ENCODE results near the gene HDGF.

HDGF gene

DNA sequence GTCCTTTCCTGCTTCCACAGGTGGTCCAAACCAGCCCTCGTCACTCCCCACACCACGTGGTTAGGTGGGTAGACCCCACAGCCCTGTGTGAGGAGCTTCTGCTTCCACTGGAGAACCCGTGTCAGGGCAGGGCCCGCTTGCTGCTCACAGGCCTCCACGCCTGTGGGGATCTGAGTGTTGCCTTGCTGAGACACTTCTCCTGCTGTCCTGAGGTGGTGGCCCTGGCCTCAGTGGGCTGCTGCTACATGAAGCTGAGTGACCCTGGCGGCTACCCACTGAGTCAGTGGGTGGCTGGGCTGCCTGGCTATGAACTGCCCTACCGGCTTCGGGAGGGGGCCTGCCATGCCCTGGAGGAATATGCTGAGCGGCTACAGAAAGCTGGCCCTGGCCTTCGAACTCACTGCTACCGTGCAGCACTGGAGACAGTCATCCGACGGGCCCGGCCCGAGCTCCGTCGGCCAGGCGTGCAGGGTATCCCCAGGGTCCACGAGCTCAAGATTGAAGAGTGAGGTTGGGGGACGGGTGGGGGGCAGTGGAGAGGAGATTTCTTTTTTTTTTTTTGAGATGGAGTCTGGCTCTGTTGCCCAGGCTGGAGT, 17.4 kb downstream of the HDGF start:
- no peak for FAIRE-seq
- TF ChIP-seq SPI1 (IDR thresholded peaks at IDR 0.05; ENCODE audit: low read depth, low read length) (no peak), TAF1 (IDR thresholded peaks at IDR 0.05; ENCODE audit: low read depth, low read length) (no peak), POLR2AphosphoS5 (IDR thresholded peaks at IDR 0.05; ENCODE audit: low read depth, low read length) (no peak), POLR2A (IDR thresholded peaks at IDR 0.05; ENCODE audit: low read depth, low read length) (no peak), PAX5 (IDR thresholded peaks at IDR 0.05; ENCODE audit: insufficient read depth, low read length, severe bottlenecking) (no peak), POU2F2 (IDR thresholded peaks at IDR 0.05; ENCODE audit: low read depth, low read length) (no peak)
- DNase-seq (ENCODE audit: insufficient read length, low spot score), result no peak

DNA sequence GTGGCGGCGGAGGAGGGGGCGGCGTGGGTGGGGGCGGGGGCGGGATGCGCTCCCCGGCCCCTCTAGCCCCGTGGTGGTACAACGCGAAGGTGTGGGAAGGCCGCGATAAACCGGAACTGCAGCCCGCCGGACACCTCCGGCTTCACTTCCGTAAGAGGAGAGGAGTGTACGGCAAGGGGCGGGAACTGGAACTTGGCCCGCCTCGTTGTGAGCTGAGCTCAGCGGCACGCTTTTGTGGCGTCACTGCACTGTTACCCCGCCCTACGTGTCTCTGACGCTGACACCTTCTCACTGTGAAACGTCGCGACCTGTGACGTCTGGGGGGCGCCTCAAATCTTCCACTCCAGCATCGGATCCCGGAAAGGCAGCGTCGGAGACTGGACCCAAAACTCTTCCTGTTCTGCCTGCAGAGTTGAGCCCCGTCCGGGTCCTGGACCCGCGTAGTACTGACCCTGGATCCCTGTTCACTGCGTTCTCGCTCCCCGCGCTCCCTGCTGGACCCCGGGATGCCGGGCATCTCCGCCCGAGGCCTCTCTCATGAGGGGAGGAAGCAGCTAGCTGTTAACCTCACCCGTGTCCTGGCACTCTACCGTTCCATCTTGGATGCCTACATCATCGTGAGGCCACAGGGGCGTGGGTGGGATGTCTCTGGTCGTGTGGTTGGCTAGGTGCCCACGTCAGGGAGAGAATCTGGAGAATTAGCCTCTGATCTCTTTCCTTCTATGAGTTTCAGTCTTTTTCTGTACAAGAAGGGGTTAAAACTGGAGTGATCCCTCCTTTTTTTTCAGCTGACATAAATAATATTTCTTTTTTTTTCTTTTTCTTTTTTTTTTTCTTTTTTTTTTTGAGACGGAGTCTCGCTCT, 22.6 kb downstream of the HDGF start, which contains the start of gene ISG20L2:
TSS of gene ISG20L2 (minus strand) at position 168 of the 864 bp plus-strand sequence. CDS start 1,114 bp downstream, outside the sequence.
- peak; percentile 88 for DNase-seq (ENCODE audit: insufficient read length, low spot score)
- peak; percentile 84 for TF ChIP-seq POLR2AphosphoS5 (IDR thresholded peaks at IDR 0.05; ENCODE audit: low read depth, low read length)
- TF ChIP-seq POU2F2 (IDR thresholded peaks at IDR 0.05; ENCODE audit: low read depth, low read length), result no peak; the same call in 1 of the 2 replicates
- TF ChIP-seq TAF1 (IDR thresholded peaks at IDR 0.05; ENCODE audit: low read depth, low read length), result peak; percentile 21; the same call in 1 of the 2 replicates
- TF ChIP-seq SPI1 (IDR thresholded peaks at IDR 0.05; ENCODE audit: low read depth, low read length), result peak; percentile 77
- TF ChIP-seq PAX5 (IDR thresholded peaks at IDR 0.05; ENCODE audit: insufficient read depth, low read length, severe bottlenecking), result no peak
- TF ChIP-seq POLR2A (IDR thresholded peaks at IDR 0.05; ENCODE audit: low read depth, low read length), result peak; percentile 90
- peak; percentile 94 for FAIRE-seq

DNA sequence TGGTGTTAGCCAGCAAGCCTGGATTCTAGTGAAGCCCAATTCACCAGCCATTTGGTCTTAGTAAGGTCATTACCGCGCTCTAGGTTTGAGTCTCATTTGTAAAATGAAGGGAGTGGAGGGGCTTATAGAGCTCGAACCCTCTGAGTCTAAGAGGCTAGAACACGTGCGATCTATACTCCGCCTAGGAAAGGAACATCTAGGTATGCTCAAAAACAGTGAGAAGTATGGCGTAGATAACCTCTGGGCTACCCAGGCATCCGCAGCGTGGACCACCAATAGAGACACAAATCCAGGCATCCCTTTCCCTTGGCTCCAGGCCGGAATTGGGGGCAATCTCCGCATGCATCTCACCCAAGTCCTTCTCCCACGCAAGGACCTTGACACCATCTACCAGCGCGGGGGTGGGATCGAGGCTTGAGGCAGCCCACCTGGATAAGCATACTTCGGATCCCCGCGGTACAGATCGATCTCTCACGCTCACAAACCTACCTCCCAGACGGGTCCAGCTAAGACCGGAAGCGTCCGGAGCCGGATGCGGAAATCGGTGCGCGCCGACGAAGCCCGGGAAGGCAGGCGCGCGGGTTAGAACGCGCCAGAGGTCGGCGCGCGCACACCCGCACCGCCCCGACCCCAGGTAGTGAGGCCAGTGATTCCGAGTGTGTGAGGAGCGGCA, 23.4 kb downstream of the HDGF start, which contains the start of gene METTL25B:
TSS of gene METTL25B (plus strand) at position 544 of the 673 bp plus-strand sequence. CDS start 636 bp downstream, outside the sequence.
- peak; percentile 70 for DNase-seq (ENCODE audit: insufficient read length, low spot score)
- no peak for FAIRE-seq
- TF ChIP-seq POLR2AphosphoS5 (IDR thresholded peaks at IDR 0.05; ENCODE audit: low read depth, low read length) (no peak; the same call in none of the 2 replicates), SPI1 (IDR thresholded peaks at IDR 0.05; ENCODE audit: low read depth, low read length) (no peak), TAF1 (IDR thresholded peaks at IDR 0.05; ENCODE audit: low read depth, low read length) (peak; percentile 53)

DNA sequence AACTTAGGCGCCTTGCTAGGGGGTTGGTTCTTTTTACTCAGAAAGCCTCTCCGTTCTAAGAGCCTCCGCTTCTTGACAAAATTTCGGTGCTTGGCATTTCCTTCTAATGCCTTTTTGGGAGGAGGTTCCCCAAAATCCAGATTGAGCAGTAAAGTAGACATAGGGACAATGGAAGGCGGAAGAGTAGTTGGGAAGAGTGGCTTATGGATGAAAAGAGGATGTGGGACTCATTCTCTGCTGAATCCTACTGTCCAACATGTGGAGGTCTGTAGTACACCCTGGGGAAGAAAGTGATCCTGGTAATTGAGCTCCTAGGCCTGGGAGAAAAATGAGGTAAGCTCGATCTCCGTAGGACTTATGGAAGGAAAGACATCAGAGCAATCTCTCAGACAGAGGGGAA, 24.0 kb downstream of the HDGF start:
- no peak for DNase-seq (ENCODE audit: insufficient read length, low spot score)
- TF ChIP-seq SPI1 (IDR thresholded peaks at IDR 0.05; ENCODE audit: low read depth, low read length) (peak; percentile 61), POLR2AphosphoS5 (IDR thresholded peaks at IDR 0.05; ENCODE audit: low read depth, low read length) (no peak), POLR2A (IDR thresholded peaks at IDR 0.05; ENCODE audit: low read depth, low read length) (no peak), POU2F2 (IDR thresholded peaks at IDR 0.05; ENCODE audit: low read depth, low read length) (no peak), TAF1 (IDR thresholded peaks at IDR 0.05; ENCODE audit: low read depth, low read length) (no peak), PAX5 (IDR thresholded peaks at IDR 0.05; ENCODE audit: insufficient read depth, low read length, severe bottlenecking) (no peak)
- no peak for FAIRE-seq

DNA sequence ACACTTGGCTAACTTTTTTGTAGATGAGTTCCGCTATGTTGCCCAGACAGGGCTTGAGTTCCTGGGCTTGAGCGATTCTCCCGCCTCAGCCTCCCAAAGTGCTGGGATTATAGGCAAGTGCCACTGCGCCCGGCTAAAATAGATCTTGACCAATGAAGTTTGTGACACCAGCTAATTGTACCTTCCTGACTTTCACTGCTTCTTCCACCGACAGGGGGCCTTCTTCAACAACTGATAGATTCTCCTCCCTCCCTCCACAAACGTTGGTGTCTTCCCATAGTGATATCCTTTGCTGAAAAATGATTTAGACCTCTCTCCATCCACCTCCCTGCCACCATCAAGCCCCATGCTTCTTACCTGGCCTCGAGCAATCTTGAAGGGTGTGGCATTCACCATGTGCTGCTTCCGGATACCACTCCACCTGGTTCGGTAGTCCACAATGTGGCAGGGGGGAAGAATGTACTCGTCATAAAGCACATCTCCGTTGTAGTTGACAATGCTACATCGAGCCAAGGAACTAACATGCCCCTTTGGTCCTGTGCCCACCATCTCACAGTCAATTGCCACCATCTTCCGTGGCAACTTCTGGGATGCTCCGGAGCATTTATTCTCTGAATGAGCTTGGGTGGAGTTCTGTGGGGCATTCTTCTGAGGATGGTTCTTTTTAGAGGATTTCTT, 24.8 kb downstream of the HDGF start:
- FAIRE-seq, result peak; percentile 72
- no peak for DNase-seq (ENCODE audit: insufficient read length, low spot score)
- no peak for TF ChIP-seq SPI1 (IDR thresholded peaks at IDR 0.05; ENCODE audit: low read depth, low read length)
- no peak for TF ChIP-seq POU2F2 (IDR thresholded peaks at IDR 0.05; ENCODE audit: low read depth, low read length)
- TF ChIP-seq POLR2AphosphoS5 (IDR thresholded peaks at IDR 0.05; ENCODE audit: low read depth, low read length), result no peak
- no peak for TF ChIP-seq POLR2A (IDR thresholded peaks at IDR 0.05; ENCODE audit: low read depth, low read length)
- TF ChIP-seq PAX5 (IDR thresholded peaks at IDR 0.05; ENCODE audit: insufficient read depth, low read length, severe bottlenecking), result no peak
- no peak for TF ChIP-seq TAF1 (IDR thresholded peaks at IDR 0.05; ENCODE audit: low read depth, low read length)

DNA sequence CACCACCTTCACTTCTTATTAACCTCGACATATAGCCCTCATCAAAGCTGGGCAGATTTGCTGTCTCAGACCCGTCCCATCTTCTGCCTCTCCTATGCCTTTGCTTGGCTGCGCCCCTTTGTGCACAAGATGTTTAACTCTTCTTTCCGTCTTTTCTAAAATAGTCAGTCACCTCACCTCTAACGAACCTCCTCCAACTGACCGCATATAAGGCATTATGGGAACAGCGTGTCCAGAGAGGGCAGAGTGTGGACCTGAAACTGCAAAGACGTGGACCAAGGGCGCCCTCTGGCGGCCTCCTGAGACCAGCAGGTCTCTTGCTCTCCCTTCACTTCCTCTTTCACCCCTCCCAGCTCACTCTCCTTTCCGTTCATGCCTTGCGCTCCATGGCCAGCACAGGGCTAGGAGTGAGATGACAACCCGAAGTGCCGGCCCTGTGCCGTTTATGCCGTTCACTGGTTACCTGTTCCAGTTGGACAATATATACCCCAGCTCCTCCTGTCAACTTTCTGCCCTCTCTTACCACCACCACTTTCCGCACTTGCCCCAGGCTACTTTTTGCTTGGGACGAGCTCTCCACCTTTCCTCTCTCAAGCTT, 25.7 kb downstream of the HDGF start:
- TF ChIP-seq POLR2A (IDR thresholded peaks at IDR 0.05; ENCODE audit: low read depth, low read length) (peak; percentile 16; the same call in 1 of the 2 replicates), SPI1 (IDR thresholded peaks at IDR 0.05; ENCODE audit: low read depth, low read length) (peak; percentile 99), TAF1 (IDR thresholded peaks at IDR 0.05; ENCODE audit: low read depth, low read length) (no peak)
- peak; percentile 67 for DNase-seq (ENCODE audit: insufficient read length, low spot score)
- peak; percentile 85 for FAIRE-seq

DNA sequence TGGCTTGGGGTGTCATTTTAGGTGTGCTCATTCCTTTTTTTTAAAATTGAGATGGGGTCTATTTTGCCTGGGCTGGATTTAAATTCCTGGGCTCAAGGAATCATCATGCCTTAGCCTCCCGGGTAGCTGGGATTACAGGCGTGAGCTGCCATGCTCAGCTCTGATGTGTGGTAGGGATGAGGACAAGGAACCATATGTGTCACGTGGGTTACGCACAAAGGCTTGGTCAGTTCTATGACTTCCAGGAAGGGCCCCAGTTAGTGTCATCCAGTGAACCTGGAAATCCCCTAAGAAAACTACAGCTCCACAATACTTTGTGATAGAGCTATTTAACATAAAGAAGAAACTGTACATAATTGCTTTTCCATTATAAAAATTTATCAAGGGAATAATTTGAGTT, 29.9 kb downstream of the HDGF start:
- FAIRE-seq (no peak), DNase-seq (ENCODE audit: insufficient read length, low spot score) (no peak)
- no peak for TF ChIP-seq POU2F2 (IDR thresholded peaks at IDR 0.05; ENCODE audit: low read depth, low read length)
- no peak for TF ChIP-seq PAX5 (IDR thresholded peaks at IDR 0.05; ENCODE audit: insufficient read depth, low read length, severe bottlenecking)

DNA sequence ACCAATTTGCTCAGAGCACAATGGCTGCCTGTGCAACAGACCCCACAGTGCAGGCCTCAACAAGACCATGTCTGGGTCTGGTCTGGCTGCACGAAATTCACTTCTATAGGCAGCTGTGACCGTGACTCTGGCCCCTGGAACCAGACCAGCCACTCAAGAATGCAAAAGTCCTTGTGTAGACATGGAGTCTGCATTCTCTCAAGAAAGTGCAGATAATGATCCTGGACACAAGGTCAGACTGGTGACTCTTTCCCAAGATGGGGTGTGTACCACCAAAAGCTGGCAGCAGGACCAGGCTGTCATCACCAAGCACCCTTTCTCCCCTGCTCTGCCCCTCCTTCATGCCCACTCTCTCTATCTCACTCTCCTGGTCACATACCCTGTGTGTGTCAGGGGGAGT, 30.3 kb downstream of the HDGF start:
- TF ChIP-seq SPI1 (IDR thresholded peaks at IDR 0.05; ENCODE audit: low read depth, low read length) (no peak), POLR2AphosphoS5 (IDR thresholded peaks at IDR 0.05; ENCODE audit: low read depth, low read length) (0 out of 2 replicates have a peak, but pooled peaks have one; percentile 27)
- no peak for FAIRE-seq
- DNase-seq (ENCODE audit: insufficient read length, low spot score), result no peak

DNA sequence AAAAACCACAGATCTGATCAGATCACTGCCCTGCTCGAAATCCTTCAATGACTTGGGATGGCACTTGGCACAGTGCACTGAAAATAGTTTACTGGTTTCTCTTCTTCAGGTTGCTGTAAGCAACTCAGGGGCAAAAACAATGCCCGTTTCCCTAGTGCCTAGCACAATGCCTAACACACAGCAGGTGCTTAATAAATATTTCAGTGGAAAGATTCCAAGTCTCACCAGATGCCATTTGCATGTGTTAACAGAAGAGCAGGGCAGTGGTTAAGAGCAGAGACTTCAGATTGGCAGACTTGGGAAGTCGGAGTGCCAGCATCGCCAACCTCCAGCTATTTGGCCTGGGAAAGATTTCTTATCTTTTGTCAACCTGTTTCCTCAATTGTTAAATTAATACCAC, 34.1 kb downstream of the HDGF start:
- FAIRE-seq, result no peak
- TF ChIP-seq PAX5 (IDR thresholded peaks at IDR 0.05; ENCODE audit: insufficient read depth, low read length, severe bottlenecking) (no peak), POLR2AphosphoS5 (IDR thresholded peaks at IDR 0.05; ENCODE audit: low read depth, low read length) (no peak), SPI1 (IDR thresholded peaks at IDR 0.05; ENCODE audit: low read depth, low read length) (no peak), TAF1 (IDR thresholded peaks at IDR 0.05; ENCODE audit: low read depth, low read length) (no peak), POLR2A (IDR thresholded peaks at IDR 0.05; ENCODE audit: low read depth, low read length) (no peak), POU2F2 (IDR thresholded peaks at IDR 0.05; ENCODE audit: low read depth, low read length) (no peak)
- DNase-seq (ENCODE audit: insufficient read length, low spot score), result no peak

Data from GM12891 (cell line).